ENCODE measurements around the gene OTUD7B. TPM values are rescaled to one million over a fixed set of nuclear protein-coding genes. Genes with fewer than 3 reads are reported as not detected.
"Not testable (repeated sequence)": the region's sequence is repeated elsewhere in the genome, so short reads cannot be mapped to it uniquely, and the experiment has no call there.

OTUD7B gene
- total and polyA plus RNA-seq, 2 donors from 2014 or later = 3.4 to 28.1 TPM

GRCh38 chr1:149945206-149945605 is 65.3 kb downstream of the OTUD7B start:
- H3K4me1 ChIP-seq (ENCODE audit: control insufficient read depth in 2 of 3, insufficient read depth in 2 of 3, low read depth in 1 of 3, low read length in 3 of 3) = no peaks in the 10 kb centered on the region
- H3K27me3 ChIP-seq (ENCODE audit: control insufficient read depth, insufficient read depth, low read length) = no peaks in the 10 kb centered on the region
- intact Hi-C loops (cut with DNase I) = no loop called here
- no peak for TF ChIP-seq CTCF (IDR thresholded peaks at IDR 0.05; ENCODE audit: borderline replicate concordance, extremely low read depth, insufficient read depth)
- H3K9ac ChIP-seq (ENCODE audit: low read length in 3 of 3) = no peak overlapping the region
- no peak for FAIRE-seq
- no peaks in the 10 kb centered on the region for H3K9me3 ChIP-seq (ENCODE audit: control insufficient read depth in 2 of 3, insufficient read depth in 1 of 3, low read length in 3 of 3)
- DNase-seq = no peak
- no peak overlapping the region for H3K27ac ChIP-seq (ENCODE audit: low read depth in 2 of 2, low read length in 2 of 2)
- H3K4me3 ChIP-seq (ENCODE audit: low read length in 3 of 3) = no peak overlapping the region
- H3K36me3 ChIP-seq (ENCODE audit: control insufficient read depth in 2 of 3, insufficient read depth in 3 of 3, low read length in 3 of 3) = peaks cover 2 to 20% (median 12%) of the 10 kb centered on the region in 3 donors

- no peak overlapping the region for H3K27ac ChIP-seq (ENCODE audit: low read depth in 2 of 2, low read length in 2 of 2)
- intact Hi-C loops (cut with DNase I) = no loop called here
- no peaks in the 10 kb centered on the region for H3K27me3 ChIP-seq (ENCODE audit: control insufficient read depth, insufficient read depth, low read length)
- H3K4me1 ChIP-seq (ENCODE audit: control insufficient read depth in 2 of 3, insufficient read depth in 2 of 3, low read depth in 1 of 3, low read length in 3 of 3) = peaks cover 0 to 5% (median 5%) of the 10 kb centered on the region in 3 donors
- no peak for TF ChIP-seq CTCF (IDR thresholded peaks at IDR 0.05; ENCODE audit: borderline replicate concordance, extremely low read depth, insufficient read depth)
- no peak overlapping the region for H3K4me3 ChIP-seq (ENCODE audit: low read length in 3 of 3)
- DNase-seq (no peak), FAIRE-seq (no peak)
- H3K9me3 ChIP-seq (ENCODE audit: control insufficient read depth in 2 of 3, insufficient read depth in 1 of 3, low read length in 3 of 3) = no peaks in the 10 kb centered on the region
- peaks cover 2 to 12% (median 6%) of the 10 kb centered on the region in 3 donors for H3K36me3 ChIP-seq (ENCODE audit: control insufficient read depth in 2 of 3, insufficient read depth in 3 of 3, low read length in 3 of 3)
- H3K9ac ChIP-seq (ENCODE audit: low read length in 3 of 3) = no peak overlapping the region
Observed at GRCh38 chr1:149942885-149943284, 67.6 kb downstream of the OTUD7B start.

- intact Hi-C loops (cut with DNase I) = no loop called here
- Histone ChIP-seq H3K27ac (ENCODE audit: low read depth in 2 of 2, low read length in 2 of 2) (no peak overlapping the region), H3K4me1 (ENCODE audit: control insufficient read depth in 2 of 3, insufficient read depth in 2 of 3, low read depth in 1 of 3, low read length in 3 of 3) (peaks cover 0 to 11% (median 7%) of the 10 kb centered on the region in 3 donors), H3K4me3 (ENCODE audit: low read length in 3 of 3) (no peak overlapping the region), H3K27me3 (ENCODE audit: control insufficient read depth, insufficient read depth, low read length) (no peaks in the 10 kb centered on the region), H3K36me3 (ENCODE audit: control insufficient read depth in 2 of 3, insufficient read depth in 3 of 3, low read length in 3 of 3) (peaks cover 2 to 11% (median 6%) of the 10 kb centered on the region in 3 donors), H3K9me3 (ENCODE audit: control insufficient read depth in 2 of 3, insufficient read depth in 1 of 3, low read length in 3 of 3) (no peaks in the 10 kb centered on the region), H3K9ac (ENCODE audit: low read length in 3 of 3) (no peak overlapping the region)
- FAIRE-seq (no peak), DNase-seq (peak in 3 of 5 donors; percentile 46 to 82 (median 62))
- peak; percentile 27 for TF ChIP-seq CTCF (IDR thresholded peaks at IDR 0.05; ENCODE audit: borderline replicate concordance, extremely low read depth, insufficient read depth)
Observed at GRCh38 chr1:149942207-149942606, 68.3 kb downstream of the OTUD7B start.

GRCh38 chr1:149940427-149940826 is 70.1 kb downstream of the OTUD7B start:
- no peak for TF ChIP-seq CTCF (IDR thresholded peaks at IDR 0.05; ENCODE audit: borderline replicate concordance, extremely low read depth, insufficient read depth)
- Histone ChIP-seq H3K4me1 (ENCODE audit: control insufficient read depth in 2 of 3, insufficient read depth in 2 of 3, low read depth in 1 of 3, low read length in 3 of 3) (peaks cover 0 to 19% (median 11%) of the 10 kb centered on the region in 3 donors), H3K9ac (ENCODE audit: low read length in 3 of 3) (no peak overlapping the region), H3K27ac (ENCODE audit: low read depth in 2 of 2, low read length in 2 of 2) (peak overlapping the region in 1 of 2 donors; percentile 7), H3K27me3 (ENCODE audit: control insufficient read depth, insufficient read depth, low read length) (no peaks in the 10 kb centered on the region), H3K36me3 (ENCODE audit: control insufficient read depth in 2 of 3, insufficient read depth in 3 of 3, low read length in 3 of 3) (peaks cover under 1 to 7% (median 6%) of the 10 kb centered on the region in 3 donors), H3K4me3 (ENCODE audit: low read length in 3 of 3) (no peak overlapping the region), H3K9me3 (ENCODE audit: control insufficient read depth in 2 of 3, insufficient read depth in 1 of 3, low read length in 3 of 3) (no peaks in the 10 kb centered on the region)
- intact Hi-C loops (cut with DNase I) = no loop called here
- no peak for FAIRE-seq
- DNase-seq = no peak

GRCh38 chr1:149938668-149939003 is 71.9 kb downstream of the OTUD7B start:
- H3K4me3 ChIP-seq (ENCODE audit: low read length in 3 of 3) = peak overlapping the region in 1 of 3 donors; percentile 11

More at GRCh38 chr1:149938668-149939003, 71.9 kb downstream of the OTUD7B start:
- intact Hi-C loops (cut with DNase I); FAIRE-seq; H3K36me3 ChIP-seq (ENCODE audit: control insufficient read depth in 2 of 3, insufficient read depth in 3 of 3, low read length in 3 of 3); DNase-seq; H3K27me3 ChIP-seq (ENCODE audit: control insufficient read depth, insufficient read depth, low read length); H3K9me3 ChIP-seq (ENCODE audit: control insufficient read depth in 2 of 3, insufficient read depth in 1 of 3, low read length in 3 of 3); H3K9ac ChIP-seq (ENCODE audit: low read length in 3 of 3): not testable (repeated sequence)
- Histone ChIP-seq H3K4me1 (ENCODE audit: control insufficient read depth in 2 of 3, insufficient read depth in 2 of 3, low read depth in 1 of 3, low read length in 3 of 3) (peaks cover 0 to 19% (median 11%) of the 10 kb centered on the region in 3 donors), H3K27ac (ENCODE audit: low read depth in 2 of 2, low read length in 2 of 2) (peak overlapping the region; percentile 10 to 68)
